Adrenal gland (tissue), 5 donors: ENCODE results near the gene ADAMTSL3.

Experiments
- CTCF ChIP-seq, 6 experiments: fragments of 450-650 bp in 4 of 6; fragments of 200-600 bp in 2 of 6; sonication (generic) in 1 of 6; IDR thresholded peaks; 1 replicate in 5 of 6; 2 replicates in 1 of 6; pipeline versions ENCODE4 v1.5.1 to v1.8.0; 2016 to 2021; ENCODE audit warnings: antibody characterized with exemption in 6 of 6, mild to moderate bottlenecking in 2 of 6, moderate library complexity in 1 of 6
- POLR2A ChIP-seq, 2 donors: fragments of 450-650 bp; IDR thresholded peaks; one replicate each; pipeline ENCODE4 v1.6.1; 2017; ENCODE audit warnings: antibody characterized with exemption in 2 of 2, mild to moderate bottlenecking in 2 of 2, moderate library complexity in 1 of 2
- donor health status: DM: no; HTN: no; CAD: no.

GRCh38 chr15:83653639-83654378 is at the start of gene ADAMTSL3:
- TF ChIP-seq CTCF (IDR thresholded peaks at IDR 0.05): peak in 1 of 6 experiments; percentile 11
- no peak for TF ChIP-seq POLR2A (IDR thresholded peaks at IDR 0.05)
